AG09319 (cell line): ENCODE measurements around the gene VPS33A.

Experiments
- DNase-seq: peaks from one replicate; pipeline ENCODE4 v3.0.0-alpha.2; 2010; ENCODE audit warnings: low read depth; ENCODE audit errors: extremely low read depth
- TF ChIP-seq, protein P1 (sequence below): IDR thresholded peaks from 2 replicates; pipeline ENCODE4 v1.5.1; 2011; ENCODE audit warnings: low read depth, mild to moderate bottlenecking, inconsistent platforms, low read length, moderate library complexity

Gene VPS33A

DNA sequence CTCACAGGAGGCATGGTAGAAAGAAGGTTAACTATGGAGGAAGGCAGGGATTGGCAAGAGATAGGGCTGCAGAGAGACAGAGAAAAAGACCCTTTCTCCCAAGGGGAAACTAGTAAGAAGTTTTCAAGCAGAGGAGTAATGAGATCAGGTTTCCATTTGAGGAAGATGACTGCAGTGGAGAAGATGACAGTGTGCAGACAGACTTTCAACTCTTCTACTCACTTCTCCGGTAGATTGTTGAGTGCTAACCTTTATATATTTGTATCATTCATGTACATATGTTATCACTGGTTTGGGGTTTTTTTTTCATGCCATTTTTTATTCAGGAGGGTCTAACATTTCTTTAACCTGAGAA lies 68.7 kb downstream of the VPS33A start:
- no peak for DNase-seq
- TF ChIP-seq, protein P1, sequence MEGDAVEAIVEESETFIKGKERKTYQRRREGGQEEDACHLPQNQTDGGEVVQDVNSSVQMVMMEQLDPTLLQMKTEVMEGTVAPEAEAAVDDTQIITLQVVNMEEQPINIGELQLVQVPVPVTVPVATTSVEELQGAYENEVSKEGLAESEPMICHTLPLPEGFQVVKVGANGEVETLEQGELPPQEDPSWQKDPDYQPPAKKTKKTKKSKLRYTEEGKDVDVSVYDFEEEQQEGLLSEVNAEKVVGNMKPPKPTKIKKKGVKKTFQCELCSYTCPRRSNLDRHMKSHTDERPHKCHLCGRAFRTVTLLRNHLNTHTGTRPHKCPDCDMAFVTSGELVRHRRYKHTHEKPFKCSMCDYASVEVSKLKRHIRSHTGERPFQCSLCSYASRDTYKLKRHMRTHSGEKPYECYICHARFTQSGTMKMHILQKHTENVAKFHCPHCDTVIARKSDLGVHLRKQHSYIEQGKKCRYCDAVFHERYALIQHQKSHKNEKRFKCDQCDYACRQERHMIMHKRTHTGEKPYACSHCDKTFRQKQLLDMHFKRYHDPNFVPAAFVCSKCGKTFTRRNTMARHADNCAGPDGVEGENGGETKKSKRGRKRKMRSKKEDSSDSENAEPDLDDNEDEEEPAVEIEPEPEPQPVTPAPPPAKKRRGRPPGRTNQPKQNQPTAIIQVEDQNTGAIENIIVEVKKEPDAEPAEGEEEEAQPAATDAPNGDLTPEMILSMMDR, result no peak

DNA sequence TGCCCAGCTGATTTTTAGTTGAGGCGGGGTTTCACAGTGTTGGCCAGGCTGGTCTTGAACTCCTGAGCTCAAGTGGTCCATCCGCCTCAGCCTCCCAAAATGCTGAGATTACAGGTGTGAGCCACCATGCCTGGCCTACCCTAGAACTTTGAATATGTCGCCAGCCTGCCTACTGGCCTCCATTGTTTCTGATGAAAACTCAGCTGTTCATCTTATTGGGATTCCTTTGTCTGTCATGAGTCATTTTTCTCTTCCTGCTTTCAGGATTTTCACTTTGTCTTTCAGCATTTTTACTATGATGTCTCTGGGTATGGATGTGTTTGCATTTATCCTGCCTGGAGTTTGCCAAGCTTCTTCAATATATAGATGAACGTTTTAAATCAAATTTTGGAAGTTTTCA lies 70.9 kb downstream of the VPS33A start:
- DNase-seq, result no peak
- TF ChIP-seq, protein P1, result no peak

DNA sequence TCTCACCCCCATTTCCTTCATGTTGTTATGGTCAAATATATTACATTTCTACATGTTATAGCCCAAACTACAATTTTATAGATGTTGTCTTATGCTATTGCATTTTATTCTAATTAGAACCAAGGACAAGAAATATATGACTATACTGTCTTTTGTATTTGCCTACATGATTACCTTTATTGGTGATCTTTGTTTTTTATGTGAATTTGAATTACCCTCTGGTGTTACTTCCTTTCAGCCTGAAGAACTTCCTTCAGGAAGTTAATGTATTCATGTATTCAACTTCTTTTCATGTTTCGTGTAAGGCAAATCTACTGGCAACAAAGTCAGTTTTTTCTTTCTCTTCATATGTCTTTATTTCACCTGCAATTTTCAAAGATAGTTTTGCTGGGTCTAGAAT lies 71.5 kb downstream of the VPS33A start:
- no peak for DNase-seq

DNA sequence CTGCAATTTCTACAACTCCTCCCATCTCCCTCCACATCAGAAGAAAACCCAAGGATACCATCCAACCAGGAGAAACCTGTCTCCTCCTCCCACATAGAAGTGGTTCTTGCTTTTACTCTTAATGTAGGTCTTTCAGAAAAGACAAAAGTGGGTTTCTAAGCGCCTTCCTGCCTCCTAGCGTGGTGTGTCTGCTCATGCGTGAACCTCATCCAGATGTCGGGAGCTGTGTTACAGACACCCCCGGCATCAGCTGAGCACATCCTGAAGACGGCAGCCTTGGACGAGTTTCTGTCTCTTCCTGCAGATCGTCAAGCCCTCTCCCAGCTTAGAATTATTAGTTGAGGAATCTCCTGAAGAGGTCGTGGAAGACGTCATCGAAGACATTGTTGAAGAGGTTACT lies 73.9 kb downstream of the VPS33A start:
- DNase-seq, result no peak
- TF ChIP-seq, protein P1, result no peak

More for the DNA sequence above, 71.5 kb downstream of the VPS33A start:
- TF ChIP-seq, protein P1, result no peak

DNA sequence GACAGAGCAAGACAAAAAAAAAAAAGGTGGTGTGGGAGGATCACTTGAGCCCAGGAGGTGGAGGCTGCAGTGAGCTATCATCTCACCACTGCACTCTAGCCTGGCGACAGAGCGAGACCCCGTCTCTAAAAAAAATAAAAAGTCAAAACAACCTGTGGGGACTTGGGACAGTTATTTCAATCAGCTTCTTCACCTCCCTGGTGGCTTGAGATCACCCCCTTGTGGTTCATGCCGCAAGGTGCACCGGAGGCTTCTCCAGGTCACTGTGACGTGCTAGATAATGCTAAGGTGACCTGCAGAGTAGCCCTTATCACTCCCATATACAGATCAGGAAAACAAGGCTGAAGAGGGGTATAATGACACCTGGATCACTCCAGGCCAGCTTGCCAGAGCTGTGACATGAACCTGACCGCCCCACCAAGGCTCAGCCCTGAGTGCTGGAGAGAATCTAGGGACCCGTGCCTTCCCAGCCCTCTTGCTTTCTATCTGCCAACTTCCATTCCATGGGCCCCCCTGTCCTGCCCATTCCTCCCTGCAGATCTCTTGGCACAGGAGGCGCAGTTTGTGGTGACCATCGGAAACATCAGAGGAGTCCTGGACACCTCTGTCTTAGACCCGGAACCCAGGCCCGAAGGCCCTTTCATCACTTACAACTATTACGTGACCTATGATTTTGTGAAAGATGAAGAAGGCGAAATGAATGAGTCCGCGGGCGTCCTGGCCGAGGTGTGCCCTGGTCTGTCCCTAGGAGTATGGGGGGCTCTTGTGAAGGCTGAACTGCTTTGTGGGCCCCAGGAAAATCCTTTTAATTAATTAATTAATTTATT lies 75.2 kb downstream of the VPS33A start:
- TF ChIP-seq, protein P1, result peak; percentile 79

DNA sequence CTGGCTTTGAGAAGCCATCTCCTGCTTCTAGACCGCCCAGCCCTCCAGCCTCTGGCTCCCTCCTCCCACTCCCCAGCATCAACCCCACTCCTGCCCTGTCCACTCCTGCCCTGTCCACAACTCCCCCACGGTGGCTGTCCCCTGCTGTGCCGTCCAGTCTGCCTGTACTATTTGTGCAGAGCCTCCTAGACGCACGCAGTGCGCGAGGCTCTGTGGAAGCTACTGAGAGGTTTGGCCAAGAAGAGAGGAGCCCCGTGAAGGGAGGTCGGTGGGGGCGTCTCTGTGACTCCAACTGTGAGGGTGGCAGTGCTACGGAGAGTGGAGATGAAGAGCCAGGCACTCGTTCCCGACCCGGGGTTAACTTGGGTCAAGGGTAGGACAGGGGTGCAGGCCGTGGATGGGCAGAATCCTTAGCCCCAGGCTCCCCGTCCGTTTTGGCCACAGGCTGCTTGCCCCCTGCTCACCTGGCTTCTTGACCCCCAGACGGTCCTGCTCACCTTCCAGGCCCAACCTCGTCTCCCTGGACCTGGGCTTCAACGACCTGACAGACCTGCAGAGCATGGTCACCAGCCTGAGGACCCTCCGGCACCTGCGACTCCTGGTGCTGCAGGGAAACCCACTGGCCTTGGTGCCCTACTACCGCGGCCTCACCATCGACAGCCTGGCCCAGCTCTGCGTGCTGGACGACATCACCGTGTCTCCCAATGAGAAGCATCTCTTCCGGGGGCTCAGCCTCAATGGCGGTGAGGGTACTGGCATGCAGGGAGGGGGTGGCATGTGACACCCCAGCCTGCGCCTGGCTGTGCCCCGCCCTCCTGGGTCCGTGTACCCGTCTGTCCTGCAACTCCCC lies 76.4 kb downstream of the VPS33A start:
- DNase-seq, result no peak
- TF ChIP-seq, protein P1, result no peak

More for the DNA sequence above, 75.2 kb downstream of the VPS33A start:
- DNase-seq, result peak; percentile 16

DNA sequence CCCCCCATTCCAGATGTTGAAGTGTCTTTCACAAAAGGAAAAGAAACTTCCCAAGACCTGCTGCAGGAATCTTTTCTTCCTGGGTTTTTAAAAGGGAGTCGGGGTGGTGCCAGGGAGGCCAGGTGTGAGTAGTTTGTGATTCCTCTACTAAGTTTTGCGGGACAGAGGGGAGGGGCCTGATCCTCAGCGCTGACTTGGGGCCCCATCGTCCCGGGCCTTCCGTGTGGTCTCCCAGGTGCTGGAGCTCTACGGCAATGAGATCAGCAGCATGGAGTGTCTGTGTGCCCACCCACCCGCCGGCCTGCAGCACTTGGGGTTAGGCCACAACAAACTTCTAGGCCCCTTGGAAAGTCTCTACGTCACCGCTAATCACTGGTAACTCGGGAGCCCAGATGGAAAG lies 78.8 kb downstream of the VPS33A start:
- TF ChIP-seq, protein P1, result no peak
- DNase-seq, result no peak
